Neural progenitor cell (in vitro differentiated cells): ENCODE data around the gene MAD1L1.

Source experiments
- CTCF ChIP-seq: fragments of 200-600 bp; sonication (generic); IDR thresholded peaks from 2 replicates; pipeline ENCODE4 v1.5.1; 2017; ENCODE audit warnings: antibody characterized with exemption, mild to moderate bottlenecking
- EZH2 ChIP-seq: fragments of 200-600 bp; sonication (generic); IDR thresholded peaks from 2 replicates; pipeline ENCODE4 v1.6.1; 2017; ENCODE audit warnings: antibody characterized with exemption, mild to moderate bottlenecking, moderate library complexity

DNA sequence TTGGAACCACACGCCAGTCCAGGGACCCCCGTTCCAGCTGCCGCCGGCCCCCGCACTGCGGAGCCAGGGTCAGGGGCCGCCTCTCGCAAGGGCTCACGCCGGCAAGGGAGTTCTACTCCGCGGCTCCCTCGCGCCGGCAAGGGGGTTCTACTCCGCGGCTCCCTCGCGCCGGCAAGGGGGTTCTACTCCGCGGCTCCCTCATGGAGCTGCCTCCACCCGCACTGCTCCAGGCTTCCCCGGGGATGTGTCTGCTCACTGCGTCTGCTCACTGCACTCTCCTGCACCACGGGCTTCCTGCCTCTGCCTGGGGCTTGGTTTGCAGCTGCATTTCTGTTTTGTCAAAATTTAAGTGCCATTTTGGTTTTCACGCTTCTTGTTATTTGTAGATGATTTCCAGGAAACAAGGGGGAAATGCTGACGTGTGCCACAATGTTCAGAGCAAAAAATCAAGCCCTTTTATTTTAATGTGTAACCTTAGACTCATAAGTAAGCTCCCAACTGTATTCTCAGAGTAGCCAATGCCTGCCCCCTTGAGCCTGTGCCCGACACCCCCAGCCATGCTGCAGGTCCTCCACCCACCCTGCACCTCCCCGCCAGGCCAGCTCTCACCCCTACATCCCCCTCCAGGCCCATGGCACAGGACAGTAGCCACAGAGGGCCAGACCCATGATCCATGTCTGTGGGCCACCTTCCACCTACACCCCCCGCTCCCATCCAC is 246.2 kb downstream of the MAD1L1 start:
- TF ChIP-seq CTCF, result no peak
- no peak for TF ChIP-seq EZH2
